ENCODE data around the gene FBXO31.

The FBXO31 gene

GRCh38 chr16:87330646-87331045, 52.9 kb downstream of the FBXO31 start:
- DNase-seq (ENCODE audit: extremely low read depth in 1 of 2, low read depth in 1 of 2), result no peak

GRCh38 chr16:87330257-87330624, 53.3 kb downstream of the FBXO31 start:
- no peak for DNase-seq (ENCODE audit: extremely low read depth in 1 of 2, low read depth in 1 of 2)

- no peak for DNase-seq (ENCODE audit: extremely low read depth in 1 of 2, low read depth in 1 of 2)
Measured at GRCh38 chr16:87329436-87330256, 53.9 kb downstream of the FBXO31 start.

GRCh38 chr16:87328846-87329245, 54.7 kb downstream of the FBXO31 start:
- DNase-seq (ENCODE audit: extremely low read depth in 1 of 2, low read depth in 1 of 2), result no peak

GRCh38 chr16:87327798-87328495, 55.6 kb downstream of the FBXO31 start:
- no peak for DNase-seq (ENCODE audit: extremely low read depth in 1 of 2, low read depth in 1 of 2)

- no peak for DNase-seq (ENCODE audit: extremely low read depth in 1 of 2, low read depth in 1 of 2)
Measured at GRCh38 chr16:87326151-87326571, 57.4 kb downstream of the FBXO31 start.

- DNase-seq (ENCODE audit: extremely low read depth in 1 of 2, low read depth in 1 of 2), result no peak
Measured at GRCh38 chr16:87325423-87325858, 58.1 kb downstream of the FBXO31 start.

GRCh38 chr16:87324411-87325275, 58.9 kb downstream of the FBXO31 start:
- DNase-seq (ENCODE audit: extremely low read depth in 1 of 2, low read depth in 1 of 2), result peak in 1 of 2 donors; percentile 7

GRCh38 chr16:87323727-87324410, 59.7 kb downstream of the FBXO31 start:
- DNase-seq (ENCODE audit: extremely low read depth in 1 of 2, low read depth in 1 of 2), result no peak

- no peak for DNase-seq (ENCODE audit: extremely low read depth in 1 of 2, low read depth in 1 of 2)
Measured at GRCh38 chr16:87322833-87323726, 60.5 kb downstream of the FBXO31 start.

- DNase-seq (ENCODE audit: extremely low read depth in 1 of 2, low read depth in 1 of 2), result no peak
Measured at GRCh38 chr16:87322360-87322759, 61.2 kb downstream of the FBXO31 start.

- no peak for DNase-seq (ENCODE audit: extremely low read depth in 1 of 2, low read depth in 1 of 2)
Measured at GRCh38 chr16:87321336-87322107, 62.1 kb downstream of the FBXO31 start.

- no peak for DNase-seq (ENCODE audit: extremely low read depth in 1 of 2, low read depth in 1 of 2)
Measured at GRCh38 chr16:87320510-87321227, 62.9 kb downstream of the FBXO31 start.

GRCh38 chr16:87319997-87320491, 63.5 kb downstream of the FBXO31 start:
- no peak for DNase-seq (ENCODE audit: extremely low read depth in 1 of 2, low read depth in 1 of 2)

GRCh38 chr16:87319011-87319410, 64.6 kb downstream of the FBXO31 start:
- no peak for DNase-seq (ENCODE audit: extremely low read depth in 1 of 2, low read depth in 1 of 2)

- DNase-seq (ENCODE audit: extremely low read depth in 1 of 2, low read depth in 1 of 2), result peak in 1 of 2 donors; percentile 26
Measured at GRCh38 chr16:87317750-87318644, 65.6 kb downstream of the FBXO31 start.

Measured in stimulated activated CD8-positive, alpha-beta memory T cell treated with anti-CD3 and anti-CD28 coated beads, Interleukin-7, amount 100 ng/mL, for 48 hours (primary cell).